GM21360 (cell line): Measurements from ENCODE around the gene ADRB1.

Source experiments
- ATAC-seq: cut with Tn5 transposase; IDR thresholded peaks from one replicate; pipeline ENCODE4 v1.9.1; 2021; ENCODE audit warnings: mild to moderate bottlenecking, moderate library complexity; ENCODE audit not compliant: unreplicated experiment

Gene ADRB1

GRCh38 chr10:114026189-114027040, 17.3 kb upstream of the ADRB1 start:
- no peak for ATAC-seq

DNA sequence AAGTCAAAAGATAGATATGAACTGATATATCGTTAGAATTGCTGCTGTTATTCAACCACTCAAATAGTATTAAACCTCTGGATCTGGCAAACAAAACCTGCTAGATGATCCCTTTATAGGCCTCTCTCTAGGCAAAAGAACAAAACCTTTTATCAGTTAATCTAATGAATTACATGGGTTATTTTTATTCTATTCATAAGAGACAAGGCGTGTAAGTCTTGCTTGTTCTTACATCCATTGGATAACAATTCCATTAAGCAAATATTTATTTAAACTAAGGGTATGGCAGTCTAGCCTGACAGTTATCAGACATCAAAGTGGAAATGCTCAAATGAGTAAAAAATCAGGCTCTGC, 16.6 kb upstream of the ADRB1 start:
- ATAC-seq = no peak

GRCh38 chr10:114027951-114028350, 15.7 kb upstream of the ADRB1 start:
- ATAC-seq = no peak

DNA sequence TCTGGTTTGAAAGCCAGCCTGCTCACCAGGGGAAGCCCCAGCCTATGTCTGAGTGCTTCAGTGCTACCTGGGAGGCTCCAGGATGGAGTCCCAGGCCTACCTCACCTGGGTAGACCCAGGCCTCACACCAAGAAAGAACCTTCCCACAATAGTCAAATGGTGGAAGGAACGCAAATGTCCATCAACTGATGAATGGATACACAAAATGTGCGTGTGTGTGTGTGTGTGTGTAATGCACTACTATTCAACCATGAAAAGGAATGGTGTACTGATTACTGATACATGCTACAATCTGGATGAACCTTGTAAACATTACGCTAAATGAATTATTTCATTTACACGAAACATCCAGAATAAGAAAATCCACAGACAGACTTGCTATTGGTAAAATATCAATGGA, 15.2 kb upstream of the ADRB1 start:
- ATAC-seq = no peak

DNA sequence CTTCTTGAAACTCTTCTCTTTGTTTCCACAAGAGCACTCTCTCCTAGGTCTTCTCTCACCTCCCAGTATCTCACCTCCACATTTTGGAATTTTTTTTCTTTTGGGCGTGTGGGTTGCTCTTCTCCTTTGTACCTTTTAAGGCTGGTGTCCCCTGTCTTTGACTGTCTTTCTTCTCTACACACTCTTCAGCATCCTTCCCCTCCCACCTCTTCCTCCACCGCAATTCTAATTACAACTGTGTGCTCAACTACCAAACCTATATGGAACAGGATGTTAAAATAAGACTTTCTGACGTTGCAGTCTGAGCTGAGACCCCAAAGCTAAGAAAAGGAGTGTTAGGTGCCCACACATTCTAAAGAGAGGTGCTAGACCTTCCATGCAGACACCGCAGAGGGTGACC, 14.0 kb upstream of the ADRB1 start:
- ATAC-seq = no peak

GRCh38 chr10:114030140-114030539, 13.5 kb upstream of the ADRB1 start:
- ATAC-seq = no peak

GRCh38 chr10:114031073-114031972, 12.3 kb upstream of the ADRB1 start:
- ATAC-seq = no peak

- no peak for ATAC-seq
Observed at GRCh38 chr10:114033566-114033965, 10.1 kb upstream of the ADRB1 start.

- ATAC-seq = no peak
Observed at GRCh38 chr10:114034923-114035645, 8.6 kb upstream of the ADRB1 start.

DNA sequence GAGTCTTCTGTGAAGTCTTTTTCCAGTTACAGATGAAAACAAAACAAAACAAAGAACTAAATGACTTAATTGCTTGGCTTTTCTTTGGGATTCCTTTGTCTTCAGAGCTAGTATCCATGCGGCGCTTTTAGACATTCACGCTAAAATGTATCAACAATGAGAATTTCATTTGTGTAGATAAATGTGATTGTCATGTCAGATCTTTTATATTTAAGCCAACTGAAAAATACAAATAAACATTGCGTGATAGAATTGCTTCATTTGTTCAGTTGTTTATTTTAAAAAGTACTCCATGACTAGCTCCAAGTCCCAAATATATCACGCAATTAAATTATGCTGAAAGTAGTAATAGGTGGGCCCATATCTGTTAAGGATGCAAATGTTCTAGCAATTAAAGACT, 7.9 kb upstream of the ADRB1 start:
- ATAC-seq = no peak

DNA sequence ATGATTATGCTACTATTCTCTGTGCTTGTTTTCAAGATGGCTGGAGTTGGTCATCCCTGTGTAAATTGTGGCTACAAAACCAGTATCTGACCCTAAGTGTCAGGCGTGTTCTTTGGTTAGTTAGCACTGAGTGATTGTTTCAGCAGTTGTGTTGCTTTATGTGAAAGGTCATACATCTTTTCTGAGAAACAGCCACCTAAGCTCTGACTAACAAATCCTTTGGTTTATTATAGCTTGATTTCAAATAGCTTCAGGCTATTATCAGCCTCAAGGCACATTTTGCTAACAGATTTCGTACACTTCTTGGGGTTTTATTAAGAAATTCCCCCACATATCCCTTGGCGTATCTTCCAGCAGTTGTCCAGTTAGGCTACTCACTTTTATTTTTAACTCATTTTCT, 4.8 kb upstream of the ADRB1 start:
- ATAC-seq = no peak

- ATAC-seq = no peak
Observed at GRCh38 chr10:114041166-114041565, 2.5 kb upstream of the ADRB1 start.

- peak; percentile 43 for ATAC-seq
Observed at GRCh38 chr10:114042895-114043531, 653 bp upstream of the ADRB1 start.

GRCh38 chr10:114044247-114045135, 825 bp downstream of the ADRB1 start:
- no peak for ATAC-seq

DNA sequence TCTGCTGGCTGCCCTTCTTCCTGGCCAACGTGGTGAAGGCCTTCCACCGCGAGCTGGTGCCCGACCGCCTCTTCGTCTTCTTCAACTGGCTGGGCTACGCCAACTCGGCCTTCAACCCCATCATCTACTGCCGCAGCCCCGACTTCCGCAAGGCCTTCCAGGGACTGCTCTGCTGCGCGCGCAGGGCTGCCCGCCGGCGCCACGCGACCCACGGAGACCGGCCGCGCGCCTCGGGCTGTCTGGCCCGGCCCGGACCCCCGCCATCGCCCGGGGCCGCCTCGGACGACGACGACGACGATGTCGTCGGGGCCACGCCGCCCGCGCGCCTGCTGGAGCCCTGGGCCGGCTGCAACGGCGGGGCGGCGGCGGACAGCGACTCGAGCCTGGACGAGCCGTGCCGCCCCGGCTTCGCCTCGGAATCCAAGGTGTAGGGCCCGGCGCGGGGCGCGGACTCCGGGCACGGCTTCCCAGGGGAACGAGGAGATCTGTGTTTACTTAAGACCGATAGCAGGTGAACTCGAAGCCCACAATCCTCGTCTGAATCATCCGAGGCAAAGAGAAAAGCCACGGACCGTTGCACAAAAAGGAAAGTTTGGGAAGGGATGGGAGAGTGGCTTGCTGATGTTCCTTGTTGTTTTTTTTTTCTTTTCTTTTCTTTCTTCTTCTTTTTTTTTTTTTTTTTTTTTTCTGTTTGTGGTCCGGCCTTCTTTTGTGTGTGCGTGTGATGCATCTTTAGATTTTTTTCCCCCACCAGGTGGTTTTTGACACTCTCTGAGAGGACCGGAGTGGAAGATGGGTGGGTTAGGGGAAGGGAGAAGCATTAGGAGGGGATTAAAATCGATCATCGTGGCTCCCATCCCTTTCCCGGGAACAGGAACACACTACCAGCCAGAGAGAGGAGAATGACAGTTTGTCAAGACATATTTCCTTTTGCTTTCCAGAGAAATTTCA, 1.7 kb downstream of the ADRB1 start:
- no peak for ATAC-seq

DNA sequence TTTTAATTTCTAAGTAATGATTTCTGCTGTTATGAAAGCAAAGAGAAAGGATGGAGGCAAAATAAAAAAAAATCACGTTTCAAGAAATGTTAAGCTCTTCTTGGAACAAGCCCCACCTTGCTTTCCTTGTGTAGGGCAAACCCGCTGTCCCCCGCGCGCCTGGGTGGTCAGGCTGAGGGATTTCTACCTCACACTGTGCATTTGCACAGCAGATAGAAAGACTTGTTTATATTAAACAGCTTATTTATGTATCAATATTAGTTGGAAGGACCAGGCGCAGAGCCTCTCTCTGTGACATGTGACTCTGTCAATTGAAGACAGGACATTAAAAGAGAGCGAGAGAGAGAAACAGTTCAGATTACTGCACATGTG, 2.4 kb downstream of the ADRB1 start:
- ATAC-seq = no peak

GRCh38 chr10:114048472-114048871, 4.8 kb downstream of the ADRB1 start:
- no peak for ATAC-seq

DNA sequence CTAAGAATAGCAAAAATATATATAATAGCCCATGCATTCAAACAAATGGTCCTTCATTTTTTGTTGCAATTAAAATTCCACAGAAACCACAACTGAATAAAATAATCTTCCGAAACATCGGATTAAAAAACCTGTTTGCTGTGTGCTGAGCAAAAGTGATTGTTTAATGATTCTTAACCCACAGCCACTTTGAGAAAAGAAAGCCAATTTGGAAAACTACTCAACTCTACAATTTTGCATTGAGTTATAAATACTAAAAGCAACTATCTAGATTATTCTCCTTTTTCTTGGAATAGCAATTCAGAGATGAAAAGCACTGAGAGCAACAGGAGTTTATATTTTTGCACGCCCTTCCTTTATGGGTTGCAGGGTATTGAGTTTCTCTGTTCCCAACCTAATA, 8.0 kb downstream of the ADRB1 start:
- no peak for ATAC-seq

- no peak for ATAC-seq
Observed at GRCh38 chr10:114052255-114052654, 8.6 kb downstream of the ADRB1 start.
